ENCODE results near the gene CEP192.

DNA sequence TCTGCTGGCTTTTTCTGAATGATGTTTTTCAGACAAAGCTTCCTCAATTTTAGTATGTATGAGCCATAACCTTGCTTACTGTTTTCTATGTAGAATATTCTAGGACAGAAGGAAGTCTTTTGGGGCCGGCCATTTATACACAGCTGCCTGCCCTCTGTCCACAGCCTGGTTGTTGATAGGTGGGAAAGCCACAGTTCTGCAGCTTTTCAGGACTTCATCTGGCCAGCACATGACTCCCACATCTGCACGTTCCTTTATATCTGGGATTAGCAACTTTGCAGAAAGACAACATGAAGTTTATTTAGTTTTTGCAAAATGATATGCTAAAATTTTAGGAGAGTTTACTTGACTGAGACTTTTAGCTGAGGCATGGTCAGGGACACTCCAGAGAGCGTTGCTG is 105.6 kb downstream of the CEP192 start:
- TF ChIP-seq, protein P1, sequence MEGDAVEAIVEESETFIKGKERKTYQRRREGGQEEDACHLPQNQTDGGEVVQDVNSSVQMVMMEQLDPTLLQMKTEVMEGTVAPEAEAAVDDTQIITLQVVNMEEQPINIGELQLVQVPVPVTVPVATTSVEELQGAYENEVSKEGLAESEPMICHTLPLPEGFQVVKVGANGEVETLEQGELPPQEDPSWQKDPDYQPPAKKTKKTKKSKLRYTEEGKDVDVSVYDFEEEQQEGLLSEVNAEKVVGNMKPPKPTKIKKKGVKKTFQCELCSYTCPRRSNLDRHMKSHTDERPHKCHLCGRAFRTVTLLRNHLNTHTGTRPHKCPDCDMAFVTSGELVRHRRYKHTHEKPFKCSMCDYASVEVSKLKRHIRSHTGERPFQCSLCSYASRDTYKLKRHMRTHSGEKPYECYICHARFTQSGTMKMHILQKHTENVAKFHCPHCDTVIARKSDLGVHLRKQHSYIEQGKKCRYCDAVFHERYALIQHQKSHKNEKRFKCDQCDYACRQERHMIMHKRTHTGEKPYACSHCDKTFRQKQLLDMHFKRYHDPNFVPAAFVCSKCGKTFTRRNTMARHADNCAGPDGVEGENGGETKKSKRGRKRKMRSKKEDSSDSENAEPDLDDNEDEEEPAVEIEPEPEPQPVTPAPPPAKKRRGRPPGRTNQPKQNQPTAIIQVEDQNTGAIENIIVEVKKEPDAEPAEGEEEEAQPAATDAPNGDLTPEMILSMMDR (IDR thresholded peaks at IDR 0.05; ENCODE audit: low read length) = no peak
- TF ChIP-seq EZH2 (IDR thresholded peaks at IDR 0.05; ENCODE audit: borderline replicate concordance, low read length) = no peak
